ENCODE results near the gene CTNNA3. TPM values are rescaled to one million over a fixed set of nuclear protein-coding genes. Genes with fewer than 3 reads are reported as not detected.

Gene CTNNA3
- total RNA-seq, 1 experiment from 2014 or later = 0.32 TPM

DNA sequence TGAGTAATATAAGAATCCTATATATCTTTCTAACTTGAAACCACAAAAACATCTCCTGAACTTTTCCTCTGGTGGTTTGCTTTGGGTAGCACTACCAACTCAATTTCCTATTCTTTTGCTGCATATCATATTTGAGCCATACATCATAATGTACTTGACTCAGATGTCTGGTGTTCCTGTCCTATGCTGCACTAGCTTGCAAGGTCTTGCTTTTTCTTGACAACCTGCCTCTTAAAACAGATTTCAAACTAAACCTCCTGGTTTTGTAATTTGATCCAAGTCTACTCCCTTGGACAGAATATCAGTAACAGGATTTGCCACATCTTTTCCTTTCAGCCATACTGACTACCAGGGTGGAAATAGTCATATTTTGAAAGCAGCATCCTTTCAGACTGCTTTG is 1290.4 kb downstream of the CTNNA3 start:
- Histone ChIP-seq H2AFZ (ENCODE audit: low read depth, low read length, poor library complexity, severe bottlenecking) (no peak overlapping the region), H3K79me2 (ENCODE audit: insufficient read depth, low read length) (no peaks in the 10 kb centered on the region), H3K4me3 (replicated peaks in 1 of 2; ENCODE audit: low read depth in 1 of 2, low read length in 2 of 2) (no peak overlapping the region), H3K27ac (ENCODE audit: low read depth, low read length) (no peak overlapping the region), H3K9me3 (ENCODE audit: control insufficient read depth in 1 of 2, insufficient read depth in 1 of 2, low read depth in 1 of 2, low read length in 2 of 2) (no peaks in the 10 kb centered on the region), H3K36me3 (ENCODE audit: control insufficient read depth in 1 of 2, insufficient read depth in 2 of 2, low read length in 2 of 2) (no peaks in the 10 kb centered on the region), H3K4me1 (ENCODE audit: control insufficient read depth in 1 of 2, insufficient read depth in 2 of 2, low read length in 2 of 2) (no peaks in the 10 kb centered on the region), H4K20me1 (ENCODE audit: insufficient read depth) (no peaks in the 10 kb centered on the region), H3K9me2 (ENCODE audit: insufficient read depth) (no peaks in the 10 kb centered on the region), H3K9ac (ENCODE audit: low read length) (no peak overlapping the region), H3K4me2 (ENCODE audit: low read length) (no peak overlapping the region), H3K27me3 (ENCODE audit: insufficient read depth, low read length) (no peaks in the 10 kb centered on the region)
- ATAC-seq (no peak), DNase-seq (ENCODE audit: low read depth, low spot score) (no peak)
- ChIA-PET RAD21 (ENCODE audit: low non-redundant PET in 1 of 2, low total read pairs in 2 of 2, uncharacterized antibody in 2 of 2, unreplicated experiment in 2 of 2) (no interaction called here), POLR2A (no interaction called here), CTCF (no interaction called here)
- TF ChIP-seq JUND (IDR thresholded peaks at IDR 0.05) (no peak), FOSL1 (IDR thresholded peaks at IDR 0.05; ENCODE audit: low read depth) (no peak), POLR2AphosphoS5 (IDR thresholded peaks at IDR 0.05; ENCODE audit: low read depth, low read length) (no peak), POLR2A (IDR thresholded peaks at IDR 0.05; ENCODE audit: borderline replicate concordance, extremely low read depth, insufficient read depth, insufficient read length) (no peak), CTCF (IDR thresholded peaks at IDR 0.05 in 2 of 3, conservative IDR thresholded peaks at IDR 0.05 in 1 of 3; ENCODE audit: borderline replicate concordance in 1 of 3, insufficient read depth in 1 of 3, low read depth in 2 of 3, low read length in 2 of 3) (no peak), REST (IDR thresholded peaks at IDR 0.05; ENCODE audit: low read depth) (no peak), TCF7L2 (IDR thresholded peaks at IDR 0.05; ENCODE audit: borderline replicate concordance, extremely low read depth, insufficient read depth, insufficient read length) (no peak), EZH2phosphoT487 (IDR thresholded peaks at IDR 0.05; ENCODE audit: borderline replicate concordance) (no peak), CEBPB (IDR thresholded peaks at IDR 0.05; ENCODE audit: low read depth) (no peak), YY1 (IDR thresholded peaks at IDR 0.05; ENCODE audit: extremely low read depth, insufficient replicate concordance, low read depth, low read length) (no peak), ELF1 (IDR thresholded peaks at IDR 0.05; ENCODE audit: borderline replicate concordance, low read depth) (no peak), CBX3 (IDR thresholded peaks at IDR 0.05; ENCODE audit: low read depth) (no peak), ZFX (IDR thresholded peaks at IDR 0.05) (no peak), RAD21 (IDR thresholded peaks at IDR 0.05; ENCODE audit: low read depth) (no peak), SIN3A (IDR thresholded peaks at IDR 0.05; ENCODE audit: low read depth) (no peak), ATF3 (IDR thresholded peaks at IDR 0.05) (no peak), EZH2 (IDR thresholded peaks at IDR 0.05) (no peak), SRF (IDR thresholded peaks at IDR 0.05; ENCODE audit: low read depth) (no peak)
- TF ChIP-seq, protein P1, sequence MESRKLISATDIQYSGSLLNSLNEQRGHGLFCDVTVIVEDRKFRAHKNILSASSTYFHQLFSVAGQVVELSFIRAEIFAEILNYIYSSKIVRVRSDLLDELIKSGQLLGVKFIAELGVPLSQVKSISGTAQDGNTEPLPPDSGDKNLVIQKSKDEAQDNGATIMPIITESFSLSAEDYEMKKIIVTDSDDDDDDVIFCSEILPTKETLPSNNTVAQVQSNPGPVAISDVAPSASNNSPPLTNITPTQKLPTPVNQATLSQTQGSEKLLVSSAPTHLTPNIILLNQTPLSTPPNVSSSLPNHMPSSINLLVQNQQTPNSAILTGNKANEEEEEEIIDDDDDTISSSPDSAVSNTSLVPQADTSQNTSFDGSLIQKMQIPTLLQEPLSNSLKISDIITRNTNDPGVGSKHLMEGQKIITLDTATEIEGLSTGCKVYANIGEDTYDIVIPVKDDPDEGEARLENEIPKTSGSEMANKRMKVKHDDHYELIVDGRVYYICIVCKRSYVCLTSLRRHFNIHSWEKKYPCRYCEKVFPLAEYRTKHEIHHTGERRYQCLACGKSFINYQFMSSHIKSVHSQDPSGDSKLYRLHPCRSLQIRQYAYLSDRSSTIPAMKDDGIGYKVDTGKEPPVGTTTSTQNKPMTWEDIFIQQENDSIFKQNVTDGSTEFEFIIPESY (IDR thresholded peaks at IDR 0.05; ENCODE audit: extremely low read depth, insufficient replicate concordance, low read length) = no peak
- BruUV-seq (replicated peaks) = no TSS peak
- intact Hi-C loops (cut with micrococcal nuclease) = no loop called here
